H9 (cell line): ENCODE results near the gene HCAR3. TPM values are rescaled to one million over a fixed set of nuclear protein-coding genes. Genes with fewer than 3 reads are reported as not detected.

Experiments used
- DNase-seq: peaks from one replicate; pipeline ENCODE4 v3.0.0-alpha.2; 2017
- H2AFZ ChIP-seq: one replicate; pipeline ENCODE4 v1.6.1; 2013; ENCODE audit warnings: mild to moderate bottlenecking, low read length, control low read depth, moderate library complexity
- H2AK5ac ChIP-seq: 2 replicates; pipeline ENCODE4 v1.6.1; 2013; ENCODE audit warnings: low read length, control low read depth, mixed read lengths; ENCODE audit not compliant: insufficient read length
- H2BK120ac ChIP-seq: one replicate; pipeline ENCODE4 v1.6.1; 2013; ENCODE audit warnings: low read depth, mild to moderate bottlenecking, low read length, control low read depth, inconsistent platforms; ENCODE audit not compliant: poor library complexity, severe bottlenecking
- H2BK12ac ChIP-seq: 2 replicates; pipeline ENCODE4 v1.6.1; 2013; ENCODE audit warnings: low read length, control low read depth, mixed read lengths, low read depth; ENCODE audit not compliant: insufficient read length
- H2BK15ac ChIP-seq: 2 replicates; pipeline ENCODE4 v1.6.1; 2013; ENCODE audit warnings: low read depth, low read length, control low read depth
- H2BK20ac ChIP-seq: one replicate; pipeline ENCODE4 v1.6.1; 2013; ENCODE audit warnings: low read depth, mild to moderate bottlenecking, low read length, control low read depth, inconsistent platforms; ENCODE audit not compliant: poor library complexity, severe bottlenecking
- H2BK5ac ChIP-seq: 2 replicates; pipeline ENCODE4 v1.6.1; 2013; ENCODE audit warnings: low read length, control low read depth, mixed read lengths; ENCODE audit not compliant: insufficient read length
- H3K14ac ChIP-seq: 2 replicates; pipeline ENCODE4 v1.6.1; 2013; ENCODE audit warnings: low read length, control low read depth; ENCODE audit not compliant: insufficient read depth
- H3K18ac ChIP-seq: 2 replicates; pipeline ENCODE4 v1.6.1; 2013; ENCODE audit warnings: low read depth, mild to moderate bottlenecking, mixed read lengths, low read length, control low read depth; ENCODE audit not compliant: insufficient read length
- H3K23ac ChIP-seq: 2 replicates; pipeline ENCODE4 v1.6.1; 2013; ENCODE audit warnings: low read length, control low read depth, mixed read lengths, low read depth; ENCODE audit not compliant: insufficient read length
- H3K23me2 ChIP-seq: 2 replicates; pipeline ENCODE4 v1.6.1; 2013; ENCODE audit warnings: low read depth, mild to moderate bottlenecking, mixed read lengths, low read length, control low read depth; ENCODE audit not compliant: insufficient read length, poor library complexity, severe bottlenecking
- H3K27ac ChIP-seq: 2 replicates; pipeline ENCODE4 v1.5.1; 2013; ENCODE audit warnings: low read length, control low read depth, mixed read lengths, low read depth; ENCODE audit not compliant: insufficient read length
- H3K27me3 ChIP-seq: 2 replicates; pipeline ENCODE4 v1.6.1; 2013; ENCODE audit warnings: low read length, control low read depth, inconsistent platforms; ENCODE audit not compliant: insufficient read depth
- H3K4ac ChIP-seq: 2 replicates; pipeline ENCODE4 v1.6.1; 2013; ENCODE audit warnings: low read depth, mild to moderate bottlenecking, control low read depth, inconsistent platforms, low read length, moderate library complexity
- H3K4me1 ChIP-seq: 2 replicates; pipeline ENCODE4 v1.6.1; 2013; ENCODE audit warnings: low read length, control low read depth, inconsistent platforms; ENCODE audit not compliant: insufficient read depth
- H3K4me2 ChIP-seq: 2 replicates; pipeline ENCODE4 v1.6.1; 2013; ENCODE audit warnings: low read length, control low read depth, mixed read lengths; ENCODE audit not compliant: insufficient read length, insufficient read depth
- H3K56ac ChIP-seq: 2 replicates; pipeline ENCODE4 v1.6.1; 2013; ENCODE audit warnings: low read depth, mild to moderate bottlenecking, mixed read lengths, low read length, control low read depth; ENCODE audit not compliant: insufficient read length
- H3K79me1 ChIP-seq: 2 replicates; pipeline ENCODE4 v1.6.1; 2013; ENCODE audit warnings: low read depth, mild to moderate bottlenecking, moderate library complexity, low read length, control low read depth, inconsistent platforms; ENCODE audit not compliant: insufficient read depth, poor library complexity, severe bottlenecking
- H3K79me2 ChIP-seq: 2 replicates; pipeline ENCODE4 v1.6.1; 2013; ENCODE audit warnings: low read length, control low read depth, inconsistent platforms; ENCODE audit not compliant: insufficient read depth
- H3K9ac ChIP-seq: 2 replicates; pipeline ENCODE4 v1.6.1; 2013; ENCODE audit warnings: low read length, control low read depth, mixed read lengths; ENCODE audit not compliant: insufficient read length; ENCODE audit errors: extremely low read depth
- H3K9me3 ChIP-seq: one replicate; pipeline ENCODE4 v1.6.1; 2013; ENCODE audit warnings: low read depth, low read length, inconsistent platforms; ENCODE audit not compliant: control insufficient read depth
- H3T11ph ChIP-seq: one replicate; pipeline ENCODE4 v1.6.1; 2013; ENCODE audit warnings: mild to moderate bottlenecking, low read length, control low read depth, inconsistent platforms
- H4K20me1 ChIP-seq: one replicate; pipeline ENCODE4 v1.6.1; 2013; ENCODE audit not compliant: control insufficient read depth, insufficient read length, insufficient read depth
- H4K5ac ChIP-seq: 2 replicates; pipeline ENCODE4 v1.6.1; 2013; ENCODE audit warnings: low read depth, mild to moderate bottlenecking, mixed read lengths, low read length, control low read depth; ENCODE audit not compliant: insufficient read length
- H4K8ac ChIP-seq: replicated peaks from 2 replicates; pipeline ENCODE4 v1.6.1; 2013; ENCODE audit warnings: low read length, control low read depth, mixed read lengths, low read depth; ENCODE audit not compliant: insufficient read length
- H4K91ac ChIP-seq: 2 replicates; pipeline ENCODE4 v1.6.1; 2013; ENCODE audit warnings: low read depth, mild to moderate bottlenecking, moderate library complexity, mixed read lengths, low read length, control low read depth; ENCODE audit not compliant: insufficient read length
- H3K27ac Mint-ChIP-seq, 3 experiments: 2 replicates in 2 of 3; 3 replicates in 1 of 3; pipeline ENCODE4 v1.8.0; 2020 to 2021; ENCODE audit warnings: mixed read lengths in 3 of 3, mild to moderate bottlenecking in 1 of 3, moderate library complexity in 1 of 3
- H3K27me3 Mint-ChIP-seq: 2 replicates; pipeline ENCODE4 v1.8.0; 2021; ENCODE audit warnings: low read depth, mild to moderate bottlenecking, moderate library complexity, mixed read lengths
- H3K36me3 Mint-ChIP-seq, 3 experiments: 2 replicates in 2 of 3; 3 replicates in 1 of 3; pipeline ENCODE4 v1.8.0; 2020 to 2021; ENCODE audit warnings: low read depth in 3 of 3, mixed read lengths in 3 of 3; ENCODE audit not compliant: insufficient read depth in 1 of 3
- H3K4me1 Mint-ChIP-seq, 2 experiments: 2 replicates each; pipeline ENCODE4 v1.8.0; 2020; ENCODE audit warnings: mixed read lengths in 2 of 2
- H3K4me3 Mint-ChIP-seq, 2 experiments: 2 replicates in 1 of 2; 3 replicates in 1 of 2; pipeline ENCODE4 v1.8.0; 2020 to 2021; ENCODE audit warnings: mild to moderate bottlenecking in 2 of 2, mixed read lengths in 2 of 2, moderate library complexity in 1 of 2
- H3K9me3 Mint-ChIP-seq, 2 experiments: 2 replicates in 1 of 2; 3 replicates in 1 of 2; pipeline ENCODE4 v1.8.0; 2020; ENCODE audit warnings: mild to moderate bottlenecking in 2 of 2, mixed read lengths in 2 of 2, moderate library complexity in 1 of 2
- CTCF ChIP-seq: fragments of 200-600 bp; sonication (generic); conservative IDR thresholded peaks from 3 replicates; pipeline ENCODE4 v1.8.0; 2021; ENCODE audit warnings: antibody characterized with exemption, mild to moderate bottlenecking
- WGBS: extraction: QIAGEN DNeasy Blood & Tissue Kit; methylation state at CpG from one replicate; pipeline ENCODE4 v1.1.7; 2013; ENCODE audit warnings: missing lambda C conversion rate, low lambda C conversion rate, mixed read lengths; ENCODE audit not compliant: insufficient read length; ENCODE audit errors: extremely low coverage; 5-methylcytosine and 5-hydroxymethylcytosine counted together
- total RNA-seq: library from RNA; stranded (reverse); gene quantifications from 2 replicates; pipeline ENCODE4 v1.2.1, GENCODE V29; 2021

Gene HCAR3
- total RNA-seq, 1 experiment from 2014 or later, result not detected

- Histone ChIP-seq H4K91ac (no peak overlapping the region), H3K56ac (no peak overlapping the region), H3K4ac (no peak overlapping the region), H2BK15ac (no peak overlapping the region), H3T11ph (no peak overlapping the region), H3K27me3 (no peaks in the 10 kb centered on the region), H3K14ac (no peak overlapping the region), H3K18ac (no peak overlapping the region), H4K8ac (no peak overlapping the region), H3K27ac (no peak overlapping the region), H4K5ac (no peak overlapping the region), H2AK5ac (no peak overlapping the region), H2BK20ac (no peak overlapping the region), H3K23me2 (no peaks in the 10 kb centered on the region), H3K4me1 (no peaks in the 10 kb centered on the region), H3K23ac (no peak overlapping the region), H2BK120ac (no peak overlapping the region), H2BK5ac (no peak overlapping the region), H3K79me2 (no peaks in the 10 kb centered on the region), H3K79me1 (no peaks in the 10 kb centered on the region), H3K9ac (no peak overlapping the region), H2AFZ (no peak overlapping the region), H3K9me3 (no peaks in the 10 kb centered on the region), H4K20me1 (no peaks in the 10 kb centered on the region), H3K4me2 (no peak overlapping the region), H2BK12ac (no peak overlapping the region)
- no peak for DNase-seq
- no peak for TF ChIP-seq CTCF
- H3K9me3 Mint-ChIP-seq, result no peaks in the 10 kb centered on the region; a peak in 1 of 5 replicates
- no peaks in the 10 kb centered on the region for H3K27me3 Mint-ChIP-seq
- H3K36me3 Mint-ChIP-seq, result peaks cover 0 to 5% (median 4%) of the 10 kb centered on the region in 3 experiments; a peak in 4 of 7 replicates
- 100% methylated on average over 1 of the region's 9 CpGs for WGBS
- no peak overlapping the region for H3K4me3 Mint-ChIP-seq
- H3K27ac Mint-ChIP-seq, result no peak overlapping the region
- peaks cover 23% of the 10 kb centered on the region in 2 experiments for H3K4me1 Mint-ChIP-seq
Observed at GRCh38 chr12:122747224-122748135, 30.9 kb upstream of the HCAR3 start.
